Subcutaneous adipose tissue (tissue), 4 donors: ENCODE results near the gene NTPCR. TPM values are rescaled to one million over a fixed set of nuclear protein-coding genes. Genes with fewer than 3 reads are reported as not detected.

Source experiments
- CTCF ChIP-seq: fragments of 450-650 bp; IDR thresholded peaks from one replicate; pipeline ENCODE4 v1.5.1; 2016; ENCODE audit warnings: low read depth, mild to moderate bottlenecking, control low read depth, antibody characterized with exemption, moderate library complexity
- total RNA-seq, 4 donors: library from RNA; depleted of rRNA; stranded (reverse); fragments of >200 nt; gene quantifications; one replicate each; pipeline ENCODE4 v1.1.0, GENCODE V29; 2016

Gene NTPCR
- total RNA-seq, 4 donors from 2014 or later: 12.4 to 26.0 (median 24.0) TPM

GRCh38 chr1:232942413-232943294 lies 7.8 kb upstream of the NTPCR start:
- TF ChIP-seq CTCF: no peak

- no peak for TF ChIP-seq CTCF
These were observed 6.6 kb upstream of the NTPCR start for GRCh38 chr1:232943679-232944252.

DNA sequence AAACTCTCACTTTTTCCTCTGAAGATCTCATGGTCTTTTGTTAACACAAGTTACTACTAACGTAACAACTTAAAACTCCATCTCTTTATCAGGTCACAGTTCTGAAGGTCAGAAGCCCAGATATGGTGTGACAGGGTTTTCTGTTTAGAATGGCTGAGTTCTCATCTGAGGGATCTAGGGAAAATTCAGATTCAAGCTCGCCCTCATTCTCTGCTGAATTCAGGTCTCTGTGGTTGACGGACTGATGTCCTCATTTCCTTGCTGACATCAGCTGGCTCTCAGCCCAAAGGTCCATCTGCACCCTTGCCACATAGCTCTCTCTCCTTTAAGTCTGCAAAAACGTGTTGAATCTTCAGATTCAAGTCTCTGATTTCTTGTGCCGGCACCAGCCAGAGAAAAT lies 6.1 kb upstream of the NTPCR start:
- TF ChIP-seq CTCF: no peak

DNA sequence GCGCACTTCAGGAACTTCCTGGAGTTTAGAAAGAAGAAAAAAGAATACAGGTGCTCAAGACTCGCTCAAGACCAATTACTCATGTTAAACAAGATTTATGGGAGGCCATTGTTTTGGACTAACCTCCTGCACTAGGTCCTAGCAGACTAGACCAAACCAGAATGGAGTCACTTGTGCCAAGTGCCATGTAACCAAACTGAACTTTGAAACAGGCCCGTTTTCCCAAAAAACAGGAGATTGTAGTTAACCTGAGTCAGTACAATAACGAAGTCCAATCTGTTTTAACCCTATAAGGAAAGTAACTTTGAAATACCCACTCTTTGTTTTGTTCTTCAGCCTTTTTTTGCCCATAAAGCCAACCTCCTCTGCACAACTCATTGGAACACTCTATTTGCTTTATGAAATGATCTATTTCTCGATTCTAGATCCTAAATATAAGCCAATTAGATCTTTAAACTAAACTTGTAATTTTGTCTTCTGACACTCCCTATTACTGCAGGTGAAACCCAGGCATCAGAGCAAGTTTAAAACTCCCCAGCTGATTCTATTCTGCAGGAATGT lies 695 bp upstream of the NTPCR start:
- TF ChIP-seq CTCF: no peak

DNA sequence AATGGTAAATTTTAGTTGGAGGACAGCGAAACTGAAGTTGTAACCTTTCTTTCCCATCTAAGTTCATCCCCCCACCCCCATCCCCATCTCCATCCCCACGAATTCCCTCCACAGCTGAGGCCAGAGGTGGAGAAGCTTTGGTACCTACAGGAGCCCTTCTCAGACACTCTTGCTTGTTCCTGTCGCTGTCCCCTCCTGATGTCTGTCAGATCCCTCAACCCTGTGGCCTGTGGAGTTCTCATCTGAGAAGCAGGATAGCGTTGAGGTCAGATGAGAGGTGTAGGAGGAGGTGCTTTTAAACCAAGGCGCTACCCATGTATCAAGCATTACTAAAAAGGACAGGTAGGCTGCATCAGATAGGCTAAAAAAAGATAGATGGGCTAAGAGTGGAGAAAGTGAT lies 769 bp downstream of the NTPCR start:
- no peak for TF ChIP-seq CTCF

DNA sequence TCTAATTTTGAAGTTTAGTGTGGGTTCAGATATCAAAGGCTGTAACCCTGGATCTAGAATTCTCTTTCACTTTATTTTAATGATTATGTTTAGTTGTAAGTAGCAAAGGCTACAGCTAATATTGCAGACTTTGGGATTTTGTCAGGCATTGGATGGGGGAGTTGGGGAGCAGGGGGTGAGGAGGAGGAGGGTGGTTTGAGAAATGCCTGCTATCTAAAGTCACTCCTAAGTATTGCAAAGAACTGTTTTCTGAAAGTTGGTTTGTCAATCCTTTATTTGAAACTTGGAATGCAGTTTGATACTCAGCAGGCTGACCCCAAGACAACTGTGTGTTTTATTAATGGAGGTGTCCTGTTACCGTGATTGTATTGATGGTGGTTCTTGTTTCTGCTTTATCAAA lies 1.2 kb downstream of the NTPCR start:
- no peak for TF ChIP-seq CTCF
